Caco-2 (cell line): ENCODE data around the gene NRXN3. TPM values are rescaled to one million over a fixed set of nuclear protein-coding genes. Genes with fewer than 3 reads are reported as not detected.

ENCODE experiments used
- BruUV-seq: library from RNA; stranded (reverse); fragments of 400-500 nt; replicated peaks from 2 replicates; lab custom pipeline; 2021; lab: Mats Ljungman, UMichigan
- CTCF ChIA-PET: fragments of 300-600 bp; sonication (Branson Sonifier 250); formaldehyde crosslinking; loops from one replicate; lab custom pipeline; 2022; ENCODE audit warnings: antibody characterized with exemption; lab: Charles Lee
- POLR2A ChIA-PET: fragments of 300-600 bp; sonication (Branson Sonifier 250); formaldehyde crosslinking; loops from one replicate; lab custom pipeline; 2022; ENCODE audit warnings: antibody characterized with exemption; lab: Charles Lee
- DNase-seq, 2 experiments: peaks; one replicate each; pipeline versions ENCODE4 v3.0.0 to v3.0.0-alpha.2; 2020 to 2022
- H3K27me3 ChIP-seq: replicated peaks from 2 replicates; pipeline ENCODE4 v1.6.0; 2011; ENCODE audit warnings: low read length; ENCODE audit not compliant: control insufficient read depth, insufficient read depth
- H3K36me3 ChIP-seq: 2 replicates; pipeline ENCODE4 v1.5.1; 2011; ENCODE audit warnings: low read length; ENCODE audit not compliant: control insufficient read depth, insufficient read depth
- H3K4me1 ChIP-seq: fragments of 250-450 bp; sonication (Bioruptor Pico); 2 replicates; pipeline ENCODE4 v1.5.1; 2020; ENCODE audit warnings: mild to moderate bottlenecking
- H3K4me3 ChIP-seq: 2 replicates; pipeline ENCODE4 v1.5.1; 2011; ENCODE audit warnings: low read depth, mild to moderate bottlenecking, control low read depth, low read length
- H3K9me3 ChIP-seq: fragments of 250-450 bp; sonication (Bioruptor Pico); 2 replicates; pipeline ENCODE4 v1.5.1; 2020; ENCODE audit warnings: mild to moderate bottlenecking, moderate library complexity
- H3K27ac Mint-ChIP-seq: one replicate; pipeline ENCODE4 v1.8.0; 2022; ENCODE audit warnings: mixed read lengths; ENCODE audit not compliant: unreplicated experiment
- H3K27me3 Mint-ChIP-seq: one replicate; pipeline ENCODE4 v1.8.0; 2022; ENCODE audit warnings: mixed read lengths; ENCODE audit not compliant: insufficient read depth, unreplicated experiment
- H3K36me3 Mint-ChIP-seq: one replicate; pipeline ENCODE4 v1.8.0; 2022; ENCODE audit warnings: mild to moderate bottlenecking, mixed read lengths; ENCODE audit not compliant: insufficient read depth, unreplicated experiment
- H3K4me1 Mint-ChIP-seq: one replicate; pipeline ENCODE4 v1.8.0; 2022; ENCODE audit warnings: low read depth, mixed read lengths; ENCODE audit not compliant: unreplicated experiment
- H3K4me3 Mint-ChIP-seq: one replicate; pipeline ENCODE4 v1.8.0; 2022; ENCODE audit warnings: mild to moderate bottlenecking, moderate library complexity, mixed read lengths; ENCODE audit not compliant: unreplicated experiment
- H3K9me3 Mint-ChIP-seq: one replicate; pipeline ENCODE4 v1.8.0; 2022; ENCODE audit warnings: mixed read lengths; ENCODE audit not compliant: unreplicated experiment
- intact Hi-C: fragments of 100-400 bp; cut with micrococcal nuclease; formaldehyde crosslinking; loops from one replicate; pipeline ENCODE4 v1.10.0; 2022; ENCODE audit not compliant: unreplicated experiment
- total RNA-seq: library from RNA; stranded (reverse); gene quantifications from 2 replicates; pipeline ENCODE4 v1.2.3, GENCODE V29; 2022
- TF ChIP-seq, protein P1 (sequence below), 2 experiments: fragments of 200-600 bp in 1 of 2; IDR thresholded peaks; 1 replicate in 1 of 2; 2 replicates in 1 of 2; pipeline versions ENCODE4 v1.5.1 to v1.8.0; 2011 to 2022; ENCODE audit warnings: antibody characterized with exemption in 1 of 2, control low read depth in 1 of 2, inconsistent platforms in 1 of 2, low read depth in 1 of 2, low read length in 1 of 2, mild to moderate bottlenecking in 1 of 2, moderate library complexity in 1 of 2; ENCODE audit not compliant: insufficient read depth in 1 of 2, severe bottlenecking in 1 of 2, unreplicated experiment in 1 of 2

Gene NRXN3
- total RNA-seq, 1 experiment from 2014 or later = 12.4 TPM

DNA sequence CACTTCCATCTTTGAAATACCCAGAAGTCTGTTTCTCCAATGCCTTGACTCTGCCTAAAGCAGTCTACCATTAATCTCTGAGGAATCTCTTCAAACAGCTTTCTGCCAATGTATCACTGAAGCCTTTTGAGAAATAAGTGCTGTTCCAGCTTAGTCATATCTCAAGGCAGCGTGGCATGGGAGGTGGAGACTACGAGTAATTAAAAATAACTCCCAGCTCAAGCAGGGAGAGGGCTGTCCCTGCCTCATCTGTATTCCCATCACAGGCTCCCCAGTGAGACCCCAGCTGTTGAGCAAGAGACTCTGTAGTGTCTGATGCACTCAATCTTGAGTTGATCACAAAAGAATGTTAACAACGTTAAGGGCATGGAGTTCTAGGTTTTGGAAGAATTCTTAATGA, 1340.5 kb downstream of the NRXN3 start:
- Histone ChIP-seq H3K9me3 (no peaks in the 10 kb centered on the region), H3K4me1 (peaks cover 13% of the 10 kb centered on the region), H3K36me3 (no peaks in the 10 kb centered on the region), H3K27me3 (no peaks in the 10 kb centered on the region), H3K4me3 (no peak overlapping the region)
- intact Hi-C loops = no loop called here
- ChIA-PET CTCF (no interaction called here), POLR2A (no interaction called here)
- Mint-ChIP-seq H3K9me3 (no peaks in the 10 kb centered on the region), H3K27me3 (no peaks in the 10 kb centered on the region), H3K4me3 (no peak overlapping the region), H3K36me3 (peaks cover 5% of the 10 kb centered on the region), H3K4me1 (peaks cover 24% of the 10 kb centered on the region), H3K27ac (peak overlapping the region; percentile 1)
- TF ChIP-seq, protein P1, sequence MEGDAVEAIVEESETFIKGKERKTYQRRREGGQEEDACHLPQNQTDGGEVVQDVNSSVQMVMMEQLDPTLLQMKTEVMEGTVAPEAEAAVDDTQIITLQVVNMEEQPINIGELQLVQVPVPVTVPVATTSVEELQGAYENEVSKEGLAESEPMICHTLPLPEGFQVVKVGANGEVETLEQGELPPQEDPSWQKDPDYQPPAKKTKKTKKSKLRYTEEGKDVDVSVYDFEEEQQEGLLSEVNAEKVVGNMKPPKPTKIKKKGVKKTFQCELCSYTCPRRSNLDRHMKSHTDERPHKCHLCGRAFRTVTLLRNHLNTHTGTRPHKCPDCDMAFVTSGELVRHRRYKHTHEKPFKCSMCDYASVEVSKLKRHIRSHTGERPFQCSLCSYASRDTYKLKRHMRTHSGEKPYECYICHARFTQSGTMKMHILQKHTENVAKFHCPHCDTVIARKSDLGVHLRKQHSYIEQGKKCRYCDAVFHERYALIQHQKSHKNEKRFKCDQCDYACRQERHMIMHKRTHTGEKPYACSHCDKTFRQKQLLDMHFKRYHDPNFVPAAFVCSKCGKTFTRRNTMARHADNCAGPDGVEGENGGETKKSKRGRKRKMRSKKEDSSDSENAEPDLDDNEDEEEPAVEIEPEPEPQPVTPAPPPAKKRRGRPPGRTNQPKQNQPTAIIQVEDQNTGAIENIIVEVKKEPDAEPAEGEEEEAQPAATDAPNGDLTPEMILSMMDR (IDR thresholded peaks at IDR 0.05; ENCODE audit: insufficient read depth in 1 of 2, low read depth in 1 of 2, low read length in 1 of 2, severe bottlenecking in 1 of 2, unreplicated experiment in 1 of 2) = no peak
- BruUV-seq = no TSS peak
- no peak for DNase-seq

DNA sequence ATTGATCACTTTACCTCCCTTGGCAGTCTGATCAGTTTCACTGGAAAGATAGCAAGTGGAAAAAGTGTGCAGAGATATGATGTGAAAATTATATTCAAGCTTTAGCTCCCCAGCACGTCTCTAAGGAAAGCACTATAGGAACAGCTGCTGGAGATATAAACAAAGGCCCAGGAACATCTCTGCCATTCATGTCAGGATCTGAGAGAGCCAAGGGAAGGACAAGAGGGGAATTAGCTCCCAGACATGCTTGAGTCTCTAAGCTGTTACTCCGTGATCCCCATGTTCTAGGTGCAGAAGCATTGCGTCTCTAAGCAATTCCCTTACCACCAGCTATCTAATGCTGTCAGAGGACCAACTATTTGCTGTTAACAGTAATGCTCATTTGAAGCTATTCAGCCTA, 1341.0 kb downstream of the NRXN3 start:
- peaks cover 17% of the 10 kb centered on the region for H3K4me1 ChIP-seq
- H3K4me3 ChIP-seq = no peak overlapping the region
- H3K27me3 ChIP-seq = no peaks in the 10 kb centered on the region
- H3K27ac Mint-ChIP-seq = peak overlapping the region; percentile 1
- POLR2A ChIA-PET = no interaction called here
- H3K9me3 ChIP-seq = no peaks in the 10 kb centered on the region
- no peaks in the 10 kb centered on the region for H3K9me3 Mint-ChIP-seq
- no TSS peak for BruUV-seq
- peaks cover 5% of the 10 kb centered on the region for H3K36me3 Mint-ChIP-seq
- CTCF ChIA-PET = no interaction called here
- TF ChIP-seq, protein P1 (IDR thresholded peaks at IDR 0.05; ENCODE audit: insufficient read depth in 1 of 2, low read depth in 1 of 2, low read length in 1 of 2, severe bottlenecking in 1 of 2, unreplicated experiment in 1 of 2) = no peak
- H3K36me3 ChIP-seq = no peaks in the 10 kb centered on the region
- DNase-seq = no peak
- H3K4me1 Mint-ChIP-seq = peaks cover 26% of the 10 kb centered on the region
- H3K4me3 Mint-ChIP-seq = no peak overlapping the region
- no peaks in the 10 kb centered on the region for H3K27me3 Mint-ChIP-seq
- intact Hi-C loops = no loop called here

DNA sequence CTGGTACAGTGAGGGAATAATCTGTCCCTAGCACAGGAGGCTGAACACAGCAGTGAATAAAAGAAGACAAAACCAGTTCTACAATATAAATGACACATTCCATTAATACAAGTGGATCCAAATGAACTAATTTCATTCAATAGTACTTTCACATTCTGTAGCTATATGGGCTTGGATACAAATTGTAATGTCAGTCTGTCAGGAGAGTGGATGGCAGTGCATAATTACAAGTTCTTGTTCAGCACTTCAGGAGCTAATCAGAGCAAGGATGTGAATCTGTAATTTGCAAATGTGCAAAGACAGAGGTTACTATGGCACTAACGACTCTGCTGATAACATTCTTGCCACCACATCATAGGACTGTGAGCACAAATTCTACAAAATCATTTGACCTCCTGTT, 1343.3 kb downstream of the NRXN3 start:
- TF ChIP-seq, protein P1 (IDR thresholded peaks at IDR 0.05; ENCODE audit: insufficient read depth in 1 of 2, low read depth in 1 of 2, low read length in 1 of 2, severe bottlenecking in 1 of 2, unreplicated experiment in 1 of 2) = no peak
- no peak for DNase-seq
- no peaks in the 10 kb centered on the region for H3K36me3 ChIP-seq
- H3K27me3 ChIP-seq = no peaks in the 10 kb centered on the region
- ChIA-PET POLR2A (no interaction called here), CTCF (no interaction called here)
- no peak overlapping the region for H3K4me3 ChIP-seq
- no TSS peak for BruUV-seq
- no peaks in the 10 kb centered on the region for H3K27me3 Mint-ChIP-seq
- H3K9me3 ChIP-seq = no peaks in the 10 kb centered on the region
- no peaks in the 10 kb centered on the region for H3K9me3 Mint-ChIP-seq
- peaks cover 5% of the 10 kb centered on the region for H3K36me3 Mint-ChIP-seq
- H3K27ac Mint-ChIP-seq = no peak overlapping the region
- peaks cover 26% of the 10 kb centered on the region for H3K4me1 Mint-ChIP-seq
- no peak overlapping the region for H3K4me3 Mint-ChIP-seq
- intact Hi-C loops = no loop called here
- peaks cover 17% of the 10 kb centered on the region for H3K4me1 ChIP-seq
